DMS53 treated with DMSO at 0.1 percent for 48 hours (cell line): ENCODE results near the gene CDC45.
A peak's percentile ranks its signal among the peaks of the same experiment; 100 is the strongest.

Experiments
- DNase-seq: peaks from one replicate; lab custom pipeline; 2025; ENCODE audit not compliant: unreplicated experiment; lab: John Stamatoyannopoulos, UW

CDC45 gene

DNA sequence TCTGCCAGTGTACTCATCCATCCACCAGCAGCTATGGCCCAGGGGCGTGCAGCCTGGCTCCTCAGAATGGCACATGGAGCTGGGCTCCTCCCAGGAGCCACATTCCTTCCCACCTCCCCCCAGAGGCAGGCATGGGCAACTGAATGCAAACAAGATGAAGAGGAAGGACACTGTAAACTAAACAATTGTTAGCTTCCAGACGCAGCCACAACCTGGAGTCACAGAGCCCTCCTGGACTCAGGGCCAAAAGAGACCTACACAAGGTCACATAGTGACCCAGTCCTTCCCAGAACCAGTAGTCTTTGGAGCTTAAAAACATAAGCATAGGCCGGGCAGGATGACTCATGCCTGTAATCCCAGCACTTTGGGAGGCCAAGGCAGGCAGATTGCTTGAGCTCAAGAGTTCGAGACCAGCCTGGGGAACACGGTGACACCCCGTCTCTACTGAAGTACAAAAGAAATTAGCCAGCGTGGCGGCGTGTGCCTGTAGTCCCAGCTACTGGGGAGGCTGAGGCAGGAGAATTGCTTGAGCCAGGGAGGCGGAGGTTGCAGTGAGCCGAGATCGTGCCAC, 75.2 kb downstream of the CDC45 start:
- DNase-seq: no peak

- no peak for DNase-seq
Observed at GRCh38 chr22:19555651-19556050, 75.9 kb downstream of the CDC45 start.

DNA sequence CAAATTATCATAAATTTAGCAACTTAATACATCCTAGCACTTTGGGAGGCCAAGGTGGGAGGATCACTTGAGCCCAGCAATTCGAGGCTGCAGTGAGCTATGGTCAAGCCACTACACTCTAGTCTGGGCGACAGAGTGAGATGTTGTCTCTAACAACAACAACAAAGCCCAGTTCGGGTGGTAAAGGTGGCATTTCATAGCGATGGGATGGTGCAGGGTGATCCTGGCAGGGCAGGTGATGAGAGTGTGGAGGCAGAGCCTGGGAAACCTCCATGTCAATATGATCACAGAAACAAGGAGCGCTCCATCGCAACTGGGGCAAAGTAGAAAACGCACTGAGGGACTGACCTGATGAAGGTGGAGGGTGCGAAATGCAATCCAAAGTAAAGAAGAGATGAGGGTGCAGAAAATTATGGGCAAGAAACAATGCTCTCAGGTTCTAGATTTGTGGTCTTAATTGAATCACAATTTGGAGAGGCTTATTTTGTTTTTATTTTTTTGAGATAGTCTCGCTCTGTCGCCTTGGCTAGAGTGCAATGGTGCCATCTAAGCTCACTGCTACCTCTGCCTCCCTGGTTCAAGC, 77.3 kb downstream of the CDC45 start:
- no peak for DNase-seq

- no peak for DNase-seq
Observed at GRCh38 chr22:19559324-19559811, 79.6 kb downstream of the CDC45 start.

GRCh38 chr22:19559956-19560355, 80.2 kb downstream of the CDC45 start:
- no peak for DNase-seq

DNA sequence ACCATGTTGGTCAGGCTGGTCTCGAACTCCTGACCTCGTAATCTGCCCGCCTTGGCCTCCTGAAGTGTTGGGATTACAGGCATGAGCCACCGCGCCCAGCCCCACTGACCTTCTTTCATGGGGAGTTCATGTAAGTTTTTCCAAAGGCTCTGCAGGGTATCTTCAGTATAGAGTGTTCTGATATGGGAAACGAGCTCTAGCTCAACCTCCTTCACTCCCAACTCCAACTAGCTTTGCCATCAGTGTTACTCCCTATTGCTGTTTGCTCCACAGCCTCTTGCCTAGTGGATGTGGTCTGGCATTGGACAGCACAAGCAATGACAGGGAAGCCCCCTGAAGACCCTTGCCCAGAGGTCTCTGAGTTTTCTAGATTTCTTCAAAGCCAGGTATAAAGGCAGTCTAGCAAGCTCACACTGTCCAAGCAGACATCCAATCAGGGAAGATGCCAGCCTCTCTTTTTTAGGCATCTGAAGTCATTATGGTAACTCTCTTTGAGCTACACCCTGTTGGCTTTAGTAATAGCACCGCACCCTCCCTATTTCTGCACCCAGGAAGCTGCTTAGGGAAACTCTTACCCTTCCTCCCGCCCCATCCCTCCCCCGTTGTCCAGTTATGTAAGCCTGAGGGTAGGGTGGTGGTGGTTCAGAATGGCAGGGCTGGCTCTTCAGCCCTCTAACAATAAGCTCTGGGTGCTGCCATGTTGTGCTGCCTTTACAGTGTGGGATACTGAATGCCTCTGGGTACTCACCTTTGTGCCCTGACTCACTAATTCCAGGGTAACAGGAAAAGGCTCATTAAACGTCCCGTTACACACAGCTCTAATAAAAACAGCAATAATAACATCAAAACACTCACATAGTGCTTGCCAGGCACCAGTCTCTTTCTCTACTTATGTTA, 85.9 kb downstream of the CDC45 start:
- DNase-seq: no peak

- DNase-seq: no peak
Observed at GRCh38 chr22:19566279-19567156, 86.8 kb downstream of the CDC45 start.

DNA sequence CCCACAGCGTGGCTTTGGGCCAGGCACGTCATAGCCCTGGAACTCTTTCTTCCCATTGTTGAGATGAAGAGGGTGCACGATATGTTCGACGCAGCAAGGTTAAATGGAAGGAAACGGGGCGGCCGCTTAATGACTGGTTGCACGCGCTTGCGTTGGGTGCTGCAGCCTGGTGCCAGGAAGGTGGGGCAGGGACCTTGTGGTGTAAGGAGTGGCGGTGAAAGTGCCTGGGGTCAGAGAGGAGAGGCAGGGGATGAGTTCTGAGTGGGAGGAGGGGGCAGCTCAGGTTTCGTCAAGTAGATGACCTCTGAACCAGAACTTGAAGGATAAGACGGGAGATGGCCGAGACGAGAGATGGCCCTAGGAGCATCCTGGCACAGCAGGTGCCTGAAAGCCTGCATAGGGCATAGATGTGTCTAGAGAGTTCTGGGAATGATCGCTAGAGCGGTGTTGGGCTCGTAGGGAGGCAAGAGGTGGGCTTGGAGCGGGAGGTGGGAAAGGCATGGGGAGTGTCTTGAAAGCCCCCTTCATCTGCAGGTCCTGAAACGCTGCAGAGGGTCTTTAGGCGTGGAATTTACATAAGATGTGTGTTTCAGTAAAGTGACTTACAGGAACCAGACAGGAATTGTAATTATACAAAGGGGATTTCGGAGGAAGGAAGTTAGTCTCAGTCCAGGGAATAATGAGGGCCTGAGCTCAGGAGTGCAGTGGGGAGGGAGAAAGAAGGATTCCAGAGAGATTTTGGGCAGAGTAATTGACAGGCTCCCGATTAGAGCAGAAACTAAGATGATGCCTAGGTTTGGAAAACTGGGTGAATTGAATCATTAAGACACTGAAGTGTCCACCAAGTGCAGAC, 87.7 kb downstream of the CDC45 start:
- no peak for DNase-seq

DNA sequence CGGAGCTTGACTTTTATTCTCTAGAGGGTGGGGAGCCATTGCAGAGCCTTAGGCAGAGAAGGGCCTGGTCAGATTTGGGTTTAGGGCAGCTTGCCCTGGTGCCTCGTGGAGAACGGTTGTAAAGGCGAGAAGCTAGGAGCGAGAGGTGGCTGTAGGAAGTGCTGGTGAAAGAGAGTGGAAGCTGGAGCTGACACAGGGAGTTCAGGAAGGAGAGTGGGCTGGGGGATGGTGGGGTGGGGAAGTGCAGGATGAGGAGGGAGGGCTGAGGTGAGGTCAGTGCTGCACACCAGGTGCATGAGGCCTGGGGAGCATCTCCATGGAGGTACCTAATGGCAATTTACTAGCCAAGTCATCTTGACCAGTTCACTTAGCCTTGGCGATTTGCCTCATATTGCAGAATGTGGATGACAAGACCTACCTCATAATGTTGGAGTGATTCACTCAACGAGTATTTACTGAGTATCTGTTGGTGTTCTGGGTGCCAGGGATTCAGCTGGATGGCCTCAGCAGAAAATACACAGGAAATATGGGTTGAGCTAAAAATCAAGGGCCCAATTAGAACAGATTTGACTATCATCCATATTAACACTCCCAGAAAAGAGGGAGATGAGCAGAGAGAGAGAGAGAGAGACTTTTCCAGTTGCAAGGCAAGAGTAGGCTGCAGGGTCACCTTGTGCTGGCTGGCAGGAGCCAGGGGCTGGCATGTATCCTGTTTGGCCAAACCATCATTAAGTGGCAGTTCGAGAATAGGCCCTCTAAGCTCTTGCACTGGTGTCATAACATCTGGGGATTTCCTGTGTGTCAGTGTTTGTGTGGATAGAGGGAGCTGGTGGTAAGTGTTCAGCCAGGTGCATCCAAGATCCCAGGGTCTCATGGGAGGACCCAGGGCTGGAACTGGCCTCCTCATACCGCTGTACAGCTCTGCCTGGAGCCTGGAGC, 88.9 kb downstream of the CDC45 start:
- peak; percentile 7 for DNase-seq

DNA sequence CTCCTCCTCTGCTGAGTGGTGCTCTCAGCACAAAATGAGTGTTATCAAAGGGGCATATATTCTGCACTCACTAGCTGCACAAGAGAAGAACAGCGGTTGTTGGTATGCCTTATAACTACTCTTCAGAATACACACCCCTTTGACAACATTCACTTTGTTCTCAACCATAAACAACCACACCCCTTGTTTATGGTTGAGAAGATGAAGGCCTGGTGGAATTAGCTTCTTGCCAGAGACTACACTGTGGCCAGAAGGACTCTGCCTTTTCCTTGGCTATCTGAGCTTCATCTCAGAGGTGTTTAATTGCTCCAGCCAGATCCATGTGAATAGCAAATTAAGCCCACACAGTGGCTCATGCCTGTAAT, 89.5 kb downstream of the CDC45 start:
- no peak for DNase-seq

DNA sequence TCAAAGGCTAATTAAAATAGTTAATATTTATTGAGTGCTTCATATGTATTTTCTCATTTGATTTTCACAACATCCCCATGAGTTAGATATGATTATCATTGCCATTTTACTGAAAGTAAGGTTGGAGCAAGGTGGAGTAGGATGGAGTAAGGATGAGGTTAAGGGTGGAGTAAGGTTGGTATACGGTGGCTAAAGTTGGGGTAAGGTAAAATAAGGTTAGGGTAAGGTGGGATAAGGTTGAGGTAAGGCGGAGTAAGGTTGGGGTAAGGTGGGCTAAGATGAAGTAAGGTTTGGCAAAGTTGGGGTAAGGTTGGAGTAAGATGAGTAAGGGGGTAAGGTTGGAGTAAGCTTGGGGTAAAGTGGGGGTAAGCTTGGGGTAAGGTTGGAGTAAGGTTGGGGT, 90.3 kb downstream of the CDC45 start:
- DNase-seq: no peak
